HG03039 (cell line): ENCODE results near the gene CDC73.
"Not testable (repeated sequence)": the region's sequence is repeated elsewhere in the genome, so short reads cannot be mapped to it uniquely, and the experiment has no call there.

ENCODE experiments used
- ATAC-seq: cut with Tn5 transposase; IDR thresholded peaks from one replicate; pipeline ENCODE4 v1.9.1; 2021; ENCODE audit warnings: mild to moderate bottlenecking, moderate library complexity; ENCODE audit not compliant: unreplicated experiment

The CDC73 gene

DNA sequence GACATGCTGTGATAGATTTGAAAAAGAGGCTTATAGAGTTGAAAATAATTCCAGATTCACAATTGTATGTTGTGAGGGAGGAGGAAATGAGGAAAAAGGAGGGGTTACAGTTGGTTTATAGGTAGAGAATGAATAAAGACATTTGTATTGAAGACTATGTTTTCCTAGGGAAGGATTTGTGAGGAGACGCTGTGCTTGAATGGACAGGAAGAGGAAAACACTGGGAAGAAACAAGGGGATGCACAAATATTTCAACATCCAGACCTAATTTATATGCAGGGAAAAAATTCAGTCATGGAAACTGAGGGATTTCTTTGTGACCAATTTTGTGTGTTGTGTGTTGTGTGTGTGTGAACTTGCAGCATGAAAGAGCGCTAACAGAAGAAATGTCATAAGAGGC is 157.1 kb downstream of the CDC73 start:
- ATAC-seq: no peak

DNA sequence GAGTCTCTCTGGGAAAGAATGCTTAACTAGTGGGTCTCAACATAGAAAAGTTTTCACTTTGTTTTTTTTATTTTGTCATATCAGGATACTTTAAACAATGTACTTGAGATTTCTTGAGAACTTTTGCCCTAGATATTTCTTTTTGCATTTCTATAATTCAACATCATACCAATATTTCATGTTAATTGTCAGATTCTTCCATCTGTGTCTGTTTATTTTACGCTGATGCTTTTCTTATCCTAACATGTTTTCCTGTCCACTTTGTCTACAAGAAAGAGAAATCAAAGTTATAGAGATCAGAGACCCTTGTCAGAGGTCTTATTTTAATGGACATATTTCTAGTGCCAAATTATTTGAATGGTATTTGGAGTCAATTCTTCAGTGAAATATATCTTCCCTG is 160.1 kb downstream of the CDC73 start:
- no peak for ATAC-seq

GRCh38 chr1:193283016-193283415 is 161.2 kb downstream of the CDC73 start:
- ATAC-seq: no peak

DNA sequence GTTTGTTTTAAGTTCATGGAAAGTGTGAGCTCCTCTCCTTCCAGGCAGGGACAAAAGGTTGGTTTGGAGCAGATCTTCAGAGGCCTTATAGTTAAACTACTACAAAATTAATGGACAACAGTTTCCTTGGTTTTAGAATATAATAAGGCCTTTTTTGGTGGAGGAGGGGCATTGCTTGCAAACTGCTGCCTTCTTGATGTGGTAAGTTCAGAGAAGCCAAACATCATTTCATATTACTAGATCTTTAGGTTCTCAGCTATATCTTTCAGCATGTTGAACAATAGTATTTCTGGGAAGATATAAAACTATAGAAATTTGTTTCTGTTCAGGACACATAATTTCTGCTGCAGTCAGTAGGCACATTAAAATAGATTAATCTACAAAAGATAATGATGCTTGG is 162.4 kb downstream of the CDC73 start:
- ATAC-seq: no peak

DNA sequence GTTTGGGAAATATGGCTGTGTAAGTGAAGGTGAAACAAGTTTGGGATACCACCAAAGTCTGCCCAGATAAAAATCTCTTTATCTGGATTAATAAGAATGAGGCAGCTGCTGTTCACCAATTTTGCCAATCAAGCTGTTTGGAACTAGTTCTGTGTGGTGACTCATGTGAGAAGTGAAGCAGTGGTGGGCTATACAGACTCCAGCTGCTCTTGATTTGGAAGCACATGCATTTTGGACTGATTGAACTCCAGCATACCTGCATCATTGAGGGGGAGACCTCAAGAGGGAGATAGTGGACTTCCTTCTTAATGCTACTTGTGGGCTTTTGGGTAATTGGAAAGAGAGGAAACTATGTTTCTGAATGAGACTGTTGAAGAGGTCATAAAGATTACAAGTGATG is 163.8 kb downstream of the CDC73 start:
- ATAC-seq: no peak

DNA sequence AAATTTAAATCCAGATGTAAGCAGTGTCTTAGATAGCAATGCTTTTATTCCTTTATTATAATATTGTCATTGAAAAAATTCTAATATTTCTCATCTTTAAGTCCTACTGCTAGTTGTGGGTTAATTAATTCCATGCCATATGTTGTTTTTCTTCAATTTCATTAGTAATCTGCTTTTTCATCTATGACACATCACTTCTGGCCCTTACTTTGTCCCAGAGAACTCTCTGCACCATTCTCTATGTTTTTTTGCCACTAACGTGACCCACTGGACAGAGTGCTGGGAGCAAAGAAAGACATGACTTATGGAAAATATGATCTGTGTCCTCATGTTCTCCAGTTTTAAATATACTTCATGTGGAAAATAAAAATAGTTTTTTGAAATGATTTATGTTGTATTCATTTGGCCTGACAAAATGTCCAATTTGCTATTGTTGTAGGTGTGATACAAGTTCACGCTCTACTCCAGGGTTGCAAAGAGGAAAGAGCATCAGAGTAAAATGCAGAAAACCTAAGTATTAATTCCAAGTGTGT is 166.8 kb downstream of the CDC73 start:
- not testable (repeated sequence) for ATAC-seq

- ATAC-seq: no peak
Observed at GRCh38 chr1:193293726-193294125, 171.9 kb downstream of the CDC73 start.

DNA sequence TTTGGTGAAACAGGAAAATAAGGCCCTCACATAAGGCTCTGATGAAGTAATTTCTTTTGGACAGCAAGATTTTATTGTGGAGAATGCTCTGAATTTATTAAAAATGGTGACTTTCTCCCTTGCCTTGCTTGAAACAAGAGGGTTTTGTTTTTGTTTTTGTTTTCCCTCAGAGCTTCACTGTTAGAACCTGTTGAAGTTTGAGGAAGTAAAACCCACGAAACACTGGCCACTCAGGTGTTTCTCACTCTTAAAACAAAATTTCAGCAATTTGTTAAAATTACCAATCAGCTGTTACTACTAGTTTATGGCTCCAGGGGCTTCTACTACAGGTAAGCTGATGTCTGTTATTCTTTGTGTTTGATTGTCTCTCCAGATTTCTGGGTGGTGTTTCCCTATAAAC is 177.2 kb downstream of the CDC73 start:
- no peak for ATAC-seq

- ATAC-seq: no peak
Observed at GRCh38 chr1:193301746-193302145, 179.9 kb downstream of the CDC73 start.

GRCh38 chr1:193303849-193304248 is 182.0 kb downstream of the CDC73 start:
- ATAC-seq: no peak
